ENCODE measurements around the gene EFCAB6.

DNA sequence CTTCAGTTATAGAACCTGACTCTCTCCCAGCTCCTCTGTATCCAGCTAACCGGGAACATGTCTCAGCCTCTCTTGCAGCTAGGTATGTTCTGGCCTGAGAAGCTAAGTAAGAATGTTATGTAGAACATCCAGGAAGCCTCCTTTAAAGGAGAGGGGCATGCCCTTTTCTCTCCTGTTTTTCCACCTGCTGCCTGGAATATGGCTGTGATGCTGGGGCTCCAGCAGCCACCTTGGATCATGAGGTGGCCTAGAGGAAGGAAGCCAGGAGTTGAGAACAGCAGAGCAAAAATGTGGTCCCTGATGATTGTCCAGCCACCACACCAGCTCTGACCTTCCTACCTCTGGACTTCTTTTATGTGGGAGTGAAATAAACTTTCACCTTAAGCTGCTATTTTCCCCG, 282.6 kb downstream of the EFCAB6 start:
- TF ChIP-seq, protein P1, sequence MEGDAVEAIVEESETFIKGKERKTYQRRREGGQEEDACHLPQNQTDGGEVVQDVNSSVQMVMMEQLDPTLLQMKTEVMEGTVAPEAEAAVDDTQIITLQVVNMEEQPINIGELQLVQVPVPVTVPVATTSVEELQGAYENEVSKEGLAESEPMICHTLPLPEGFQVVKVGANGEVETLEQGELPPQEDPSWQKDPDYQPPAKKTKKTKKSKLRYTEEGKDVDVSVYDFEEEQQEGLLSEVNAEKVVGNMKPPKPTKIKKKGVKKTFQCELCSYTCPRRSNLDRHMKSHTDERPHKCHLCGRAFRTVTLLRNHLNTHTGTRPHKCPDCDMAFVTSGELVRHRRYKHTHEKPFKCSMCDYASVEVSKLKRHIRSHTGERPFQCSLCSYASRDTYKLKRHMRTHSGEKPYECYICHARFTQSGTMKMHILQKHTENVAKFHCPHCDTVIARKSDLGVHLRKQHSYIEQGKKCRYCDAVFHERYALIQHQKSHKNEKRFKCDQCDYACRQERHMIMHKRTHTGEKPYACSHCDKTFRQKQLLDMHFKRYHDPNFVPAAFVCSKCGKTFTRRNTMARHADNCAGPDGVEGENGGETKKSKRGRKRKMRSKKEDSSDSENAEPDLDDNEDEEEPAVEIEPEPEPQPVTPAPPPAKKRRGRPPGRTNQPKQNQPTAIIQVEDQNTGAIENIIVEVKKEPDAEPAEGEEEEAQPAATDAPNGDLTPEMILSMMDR (IDR thresholded peaks at IDR 0.05 in 2 of 3, conservative IDR thresholded peaks at IDR 0.05 in 1 of 3; ENCODE audit: borderline replicate concordance in 1 of 3, insufficient read depth in 1 of 3, low read depth in 2 of 3, low read length in 2 of 3) = no peak
- TF ChIP-seq POLR2A (IDR thresholded peaks at IDR 0.05; ENCODE audit: borderline replicate concordance, extremely low read depth, insufficient read depth, insufficient read length) = no peak
- no peak for TF ChIP-seq RAD21 (IDR thresholded peaks at IDR 0.05; ENCODE audit: low read depth)
- no peak for TF ChIP-seq ELF1 (IDR thresholded peaks at IDR 0.05; ENCODE audit: borderline replicate concordance, low read depth)
- no peak for TF ChIP-seq EZH2 (IDR thresholded peaks at IDR 0.05)
- TF ChIP-seq REST (IDR thresholded peaks at IDR 0.05; ENCODE audit: low read depth) = no peak
- TF ChIP-seq ZNF274 (IDR thresholded peaks at IDR 0.05; ENCODE audit: low read depth, low read length) = no peak
- TF ChIP-seq, protein P2, sequence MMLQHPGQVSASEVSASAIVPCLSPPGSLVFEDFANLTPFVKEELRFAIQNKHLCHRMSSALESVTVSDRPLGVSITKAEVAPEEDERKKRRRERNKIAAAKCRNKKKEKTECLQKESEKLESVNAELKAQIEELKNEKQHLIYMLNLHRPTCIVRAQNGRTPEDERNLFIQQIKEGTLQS (IDR thresholded peaks at IDR 0.05) = no peak
- no peak for TF ChIP-seq POLR2AphosphoS5 (IDR thresholded peaks at IDR 0.05; ENCODE audit: low read depth, low read length)
- TF ChIP-seq TCF7L2 (IDR thresholded peaks at IDR 0.05; ENCODE audit: borderline replicate concordance, extremely low read depth, insufficient read depth, insufficient read length) = no peak
- TF ChIP-seq, protein P3, sequence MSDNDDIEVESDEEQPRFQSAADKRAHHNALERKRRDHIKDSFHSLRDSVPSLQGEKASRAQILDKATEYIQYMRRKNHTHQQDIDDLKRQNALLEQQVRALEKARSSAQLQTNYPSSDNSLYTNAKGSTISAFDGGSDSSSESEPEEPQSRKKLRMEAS (IDR thresholded peaks at IDR 0.05) = no peak
- TF ChIP-seq EGR1 (IDR thresholded peaks at IDR 0.05; ENCODE audit: low read depth) = no peak
- TF ChIP-seq YY1 (IDR thresholded peaks at IDR 0.05; ENCODE audit: extremely low read depth, insufficient replicate concordance, low read depth, low read length) = no peak
- TF ChIP-seq SIN3A (IDR thresholded peaks at IDR 0.05; ENCODE audit: low read depth) = no peak
